CD14-positive monocyte (primary cell): ENCODE results near the gene LCLAT1. TPM values are rescaled to one million over a fixed set of nuclear protein-coding genes. Genes with fewer than 3 reads are reported as not detected.
"Not testable (repeated sequence)": the region's sequence is repeated elsewhere in the genome, so short reads cannot be mapped to it uniquely, and the experiment has no call there.

Source experiments
- DNase-seq, 3 donors: peaks; one replicate each; pipeline ENCODE4 v3.0.0-alpha.2; 2011 to 2022
- H2AFZ ChIP-seq: 2 replicates; pipeline ENCODE4 v1.6.0; 2012; ENCODE audit warnings: mild to moderate bottlenecking, low read depth, low read length, inconsistent platforms; ENCODE audit not compliant: insufficient read depth, poor library complexity, severe bottlenecking
- H3K27ac ChIP-seq, 2 donors: 1 replicate in 1 of 2; 2 replicates in 1 of 2; pipeline ENCODE4 v1.5.1; 2012 to 2013; ENCODE audit warnings: low read length in 2 of 2, control low read depth in 1 of 2, inconsistent platforms in 1 of 2, low read depth in 1 of 2, mild to moderate bottlenecking in 1 of 2
- H3K27me3 ChIP-seq, 2 donors: one replicate each; pipeline versions ENCODE4 v1.6.0 to v1.6.1; 2011 to 2013; ENCODE audit warnings: low read length in 2 of 2; ENCODE audit not compliant: control insufficient read depth in 2 of 2, insufficient read depth in 2 of 2
- H3K36me3 ChIP-seq, 2 donors: replicated peaks in 1 of 2; 1 replicate in 1 of 2; 2 replicates in 1 of 2; pipeline versions ENCODE4 v1.5.1 to v1.6.1; 2012 to 2013; ENCODE audit warnings: low read length in 2 of 2, control low read depth in 1 of 2, inconsistent platforms in 1 of 2, mild to moderate bottlenecking in 1 of 2; ENCODE audit not compliant: insufficient read depth in 2 of 2, control insufficient read depth in 1 of 2
- H3K4me1 ChIP-seq, 2 donors: 1 replicate in 1 of 2; 2 replicates in 1 of 2; pipeline versions ENCODE4 v1.5.1 to v1.6.1; 2012 to 2013; ENCODE audit warnings: low read length in 2 of 2, control low read depth in 1 of 2, inconsistent platforms in 1 of 2, mild to moderate bottlenecking in 1 of 2, moderate library complexity in 1 of 2; ENCODE audit not compliant: insufficient read depth in 2 of 2, control insufficient read depth in 1 of 2
- H3K4me2 ChIP-seq: replicated peaks from 2 replicates; pipeline ENCODE3; 2012; ENCODE audit warnings: low read length, moderate library complexity, mild to moderate bottlenecking; ENCODE audit not compliant: poor library complexity, severe bottlenecking; ENCODE audit errors: extremely low read depth
- H3K4me3 ChIP-seq, 3 experiments: fragments of 200-600 bp in 1 of 3; sonication (generic) in 1 of 3; replicated peaks in 1 of 3; 1 replicate in 2 of 3; 2 replicates in 1 of 3; pipeline ENCODE4 v1.5.1; 2011 to 2013; ENCODE audit warnings: low read length in 3 of 3, mild to moderate bottlenecking in 3 of 3, control low read depth in 2 of 3, low read depth in 2 of 3, inconsistent platforms in 1 of 3, moderate library complexity in 1 of 3
- H3K79me2 ChIP-seq: 2 replicates; pipeline ENCODE4 v1.6.0; 2012; ENCODE audit warnings: mild to moderate bottlenecking, control low read depth, inconsistent platforms, low read length, moderate library complexity; ENCODE audit not compliant: insufficient read depth
- H3K9ac ChIP-seq: 2 replicates; pipeline ENCODE4 v1.6.0; 2017; ENCODE audit warnings: low read length, mild to moderate bottlenecking; ENCODE audit not compliant: insufficient read depth, poor library complexity, severe bottlenecking
- H3K9me3 ChIP-seq, 2 donors: replicated peaks in 1 of 2; 1 replicate in 1 of 2; 2 replicates in 1 of 2; pipeline versions ENCODE4 v1.5.1 to v1.6.1; 2012 to 2013; ENCODE audit warnings: low read length in 2 of 2, control low read depth in 1 of 2; ENCODE audit not compliant: control insufficient read depth in 1 of 2, insufficient read depth in 1 of 2
- H4K20me1 ChIP-seq: 2 replicates; pipeline ENCODE4 v1.6.0; 2012; ENCODE audit warnings: mild to moderate bottlenecking, low read length, control low read depth, moderate library complexity; ENCODE audit not compliant: insufficient read depth
- H3K27ac Mint-ChIP-seq, 7 donors: one replicate each; pipeline ENCODE4 v1.8.0; 2020; ENCODE audit warnings: mild to moderate bottlenecking in 7 of 7, mixed read lengths in 7 of 7, moderate library complexity in 6 of 7, inconsistent platforms in 2 of 7
- H3K27me3 Mint-ChIP-seq, 3 donors: one replicate each; pipeline ENCODE4 v1.8.0; 2021 to 2022; ENCODE audit warnings: low read depth in 3 of 3, mild to moderate bottlenecking in 3 of 3, mixed read lengths in 3 of 3, moderate library complexity in 3 of 3, inconsistent platforms in 1 of 3
- H3K36me3 Mint-ChIP-seq, 2 donors: one replicate each; pipeline ENCODE4 v1.8.0; 2020; ENCODE audit warnings: mixed read lengths in 2 of 2, inconsistent platforms in 1 of 2, mild to moderate bottlenecking in 1 of 2
- H3K4me1 Mint-ChIP-seq: one replicate; pipeline ENCODE4 v1.8.0; 2020; ENCODE audit warnings: mild to moderate bottlenecking, mixed read lengths
- H3K4me3 Mint-ChIP-seq, 2 donors: one replicate each; pipeline ENCODE4 v1.8.0; 2020; ENCODE audit warnings: mild to moderate bottlenecking in 2 of 2, mixed read lengths in 2 of 2, moderate library complexity in 1 of 2
- H3K9me3 Mint-ChIP-seq, 7 donors: one replicate each; pipeline ENCODE4 v1.8.0; 2020 to 2022; ENCODE audit warnings: mixed read lengths in 7 of 7, mild to moderate bottlenecking in 6 of 7, moderate library complexity in 6 of 7, inconsistent platforms in 2 of 7
- WGBS: methylation state at CpG from one replicate; pipeline ENCODE4 v1.1.5; 2013; ENCODE audit warnings: missing lambda C conversion rate; ENCODE audit not compliant: insufficient coverage; 5-methylcytosine and 5-hydroxymethylcytosine counted together
- intact Hi-C, 2 donors: fragments of 100-400 bp; cut with micrococcal nuclease; formaldehyde crosslinking; loops; one replicate each; pipeline versions ENCODE4 v1.15.0 to v1.15.1; 2023
- polyA plus RNA-seq, 3 donors: library from polyadenylated mRNA; depleted of rRNA in 1 of 3; unstranded in 2 of 3; stranded (reverse) in 1 of 3; fragments of 300-500 nt in 2 of 3; fragments of >200 nt in 1 of 3; fragmentation: Illumina TruSeq in 2 of 3; gene quantifications; 1 replicate in 2 of 3; 2 replicates in 1 of 3; pipeline ENCODE4 v1.2.3, GENCODE V29; 2012 to 2021
- TF ChIP-seq, protein P1 (sequence below): fragments of 200-600 bp; IDR thresholded peaks from one replicate; pipeline ENCODE4 v1.8.0; 2022; ENCODE audit warnings: antibody characterized with exemption, mild to moderate bottlenecking

Gene LCLAT1
- polyA plus RNA-seq, 3 donors = 1.2 to 5.7 (median 1.3) TPM

DNA sequence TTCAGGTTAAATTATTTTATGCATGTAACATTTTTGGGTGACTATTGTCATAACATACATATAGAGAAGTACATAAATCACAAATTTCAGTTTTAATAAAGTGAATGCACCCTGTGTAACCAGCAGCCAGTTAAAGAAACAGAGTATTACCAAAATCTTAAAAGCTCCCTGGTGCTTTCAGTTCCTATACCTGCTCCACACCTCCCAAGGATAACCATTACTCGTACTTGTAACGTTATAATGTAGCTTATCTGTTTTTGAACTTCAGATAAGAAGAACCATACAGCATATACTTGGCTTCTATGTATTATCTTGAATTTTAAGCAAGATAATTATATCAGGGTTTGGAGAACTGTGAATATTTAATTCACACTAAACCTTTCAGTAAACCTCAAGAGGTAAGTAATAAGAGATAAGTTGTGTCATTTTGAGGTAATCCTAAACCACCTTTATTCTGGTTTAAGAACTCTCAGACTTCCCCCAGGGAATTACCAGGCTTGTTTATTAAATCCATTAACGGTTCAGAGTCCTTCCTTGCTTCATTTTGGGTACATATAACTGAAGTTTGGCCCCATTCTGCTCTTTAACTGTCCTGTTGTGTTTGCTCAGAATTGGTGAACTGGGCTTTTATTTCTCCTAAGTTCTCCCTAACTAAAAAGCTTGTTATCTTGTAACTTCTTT, 58.6 kb downstream of the LCLAT1 start:
- no peak for DNase-seq
- peaks cover 0 to 2% (median 0%) of the 10 kb centered on the region in 3 donors for H3K27me3 Mint-ChIP-seq
- no peaks in the 10 kb centered on the region for H3K27me3 ChIP-seq
- H3K9ac ChIP-seq = no peak overlapping the region
- no peak overlapping the region for H3K4me3 ChIP-seq
- no CpG with 5 or more reads among the region's 3 CpGs for WGBS
- peaks cover 10 to 12% of the 10 kb centered on the region in 2 donors for H3K36me3 Mint-ChIP-seq
- peaks cover 0 to 8% of the 10 kb centered on the region in 2 donors for H3K36me3 ChIP-seq
- H3K4me1 ChIP-seq = peaks cover 23 to 37% of the 10 kb centered on the region in 2 donors
- no peaks in the 10 kb centered on the region for H3K79me2 ChIP-seq
- H2AFZ ChIP-seq = no peak overlapping the region
- no peaks in the 10 kb centered on the region for H4K20me1 ChIP-seq
- H3K27ac ChIP-seq = no peak overlapping the region
- TF ChIP-seq, protein P1, sequence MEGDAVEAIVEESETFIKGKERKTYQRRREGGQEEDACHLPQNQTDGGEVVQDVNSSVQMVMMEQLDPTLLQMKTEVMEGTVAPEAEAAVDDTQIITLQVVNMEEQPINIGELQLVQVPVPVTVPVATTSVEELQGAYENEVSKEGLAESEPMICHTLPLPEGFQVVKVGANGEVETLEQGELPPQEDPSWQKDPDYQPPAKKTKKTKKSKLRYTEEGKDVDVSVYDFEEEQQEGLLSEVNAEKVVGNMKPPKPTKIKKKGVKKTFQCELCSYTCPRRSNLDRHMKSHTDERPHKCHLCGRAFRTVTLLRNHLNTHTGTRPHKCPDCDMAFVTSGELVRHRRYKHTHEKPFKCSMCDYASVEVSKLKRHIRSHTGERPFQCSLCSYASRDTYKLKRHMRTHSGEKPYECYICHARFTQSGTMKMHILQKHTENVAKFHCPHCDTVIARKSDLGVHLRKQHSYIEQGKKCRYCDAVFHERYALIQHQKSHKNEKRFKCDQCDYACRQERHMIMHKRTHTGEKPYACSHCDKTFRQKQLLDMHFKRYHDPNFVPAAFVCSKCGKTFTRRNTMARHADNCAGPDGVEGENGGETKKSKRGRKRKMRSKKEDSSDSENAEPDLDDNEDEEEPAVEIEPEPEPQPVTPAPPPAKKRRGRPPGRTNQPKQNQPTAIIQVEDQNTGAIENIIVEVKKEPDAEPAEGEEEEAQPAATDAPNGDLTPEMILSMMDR = no peak
- intact Hi-C loops = no loop called here
- H3K4me2 ChIP-seq = no peak overlapping the region
- H3K27ac Mint-ChIP-seq = no peak overlapping the region
- H3K4me1 Mint-ChIP-seq = peaks cover 42% of the 10 kb centered on the region
- H3K9me3 ChIP-seq = peaks cover 9% of the 10 kb centered on the region in 2 donors
- peaks cover 5 to 24% (median 18%) of the 10 kb centered on the region in 7 donors for H3K9me3 Mint-ChIP-seq
- H3K4me3 Mint-ChIP-seq = no peak overlapping the region

DNA sequence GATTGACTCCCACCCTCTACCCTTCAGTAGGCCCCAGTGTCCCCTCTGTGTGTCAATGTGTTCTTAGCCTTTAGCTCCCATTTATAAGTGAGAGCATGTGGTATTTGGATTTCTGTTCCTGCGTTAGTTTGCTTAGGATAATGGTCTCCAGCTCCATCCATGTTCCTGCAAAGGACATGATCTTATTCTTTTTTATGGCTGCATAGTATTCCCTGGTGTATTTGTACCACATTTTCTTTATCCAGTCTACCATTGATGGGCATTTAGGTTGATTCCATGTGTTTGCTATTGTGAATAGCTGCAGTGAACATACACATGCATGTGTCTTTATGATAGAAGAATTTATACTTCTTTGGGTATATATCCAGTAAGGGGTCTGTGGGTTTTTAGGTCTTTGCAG, 60.4 kb downstream of the LCLAT1 start:
- peaks cover 41% of the 10 kb centered on the region for H3K4me1 Mint-ChIP-seq
- not testable (repeated sequence) for H3K79me2 ChIP-seq

More for the DNA sequence above, 60.4 kb downstream of the LCLAT1 start:
- H3K9me3 Mint-ChIP-seq = peaks cover 0 to 14% (median 7%) of the 10 kb centered on the region in 7 donors
- H3K36me3 ChIP-seq, H3K27me3 Mint-ChIP-seq, H3K4me2 ChIP-seq, H3K9ac ChIP-seq, H3K9me3 ChIP-seq, DNase-seq, intact Hi-C loops, H4K20me1 ChIP-seq, H3K4me3 ChIP-seq, H3K36me3 Mint-ChIP-seq, H3K27ac Mint-ChIP-seq, H2AFZ ChIP-seq, H3K27ac ChIP-seq, H3K27me3 ChIP-seq, H3K4me3 Mint-ChIP-seq: not testable (repeated sequence)
- WGBS = no CpG with 5 or more reads among the region's 1 CpG
- H3K4me1 ChIP-seq = peaks cover 24 to 32% of the 10 kb centered on the region in 2 donors
